ENCODE data around the gene ALK. TPM values are rescaled to one million over a fixed set of nuclear protein-coding genes. Genes with fewer than 3 reads are reported as not detected.

The ALK gene
- total RNA-seq, 1 experiment from 2014 or later = not detected

GRCh38 chr2:29596584-29596983, 324.8 kb downstream of the ALK start:
- H2BK15ac ChIP-seq (ENCODE audit: low read depth, low read length) = no peak overlapping the region
- no peaks in the 10 kb centered on the region for H3K79me2 ChIP-seq (ENCODE audit: insufficient read depth, low read length)
- WGBS (ENCODE audit: extremely low coverage, insufficient read length, low lambda C conversion rate) = no CpG with 5 or more reads among the region's 2 CpGs
- H3K23me2 ChIP-seq (ENCODE audit: insufficient read length, low read depth, low read length, poor library complexity, severe bottlenecking) = no peaks in the 10 kb centered on the region
- Mint-ChIP-seq H3K27me3 (ENCODE audit: low read depth) (no peaks in the 10 kb centered on the region; the same call in 1 of the 2 replicates), H3K9me3 (peaks cover 2 to 3% of the 10 kb centered on the region in 2 experiments; a peak in 2 of 5 replicates), H3K27ac (no peak overlapping the region), H3K4me3 (no peak overlapping the region), H3K4me1 (peaks cover 8% of the 10 kb centered on the region in 2 experiments), H3K36me3 (ENCODE audit: insufficient read depth in 1 of 3, low read depth in 3 of 3) (no peaks in the 10 kb centered on the region; a peak in 1 of 7 replicates)
- H2BK120ac ChIP-seq (ENCODE audit: low read depth, low read length, poor library complexity, severe bottlenecking) = no peak overlapping the region
- no peak overlapping the region for H2AK5ac ChIP-seq (ENCODE audit: insufficient read length, low read length)
- H3K4ac ChIP-seq (ENCODE audit: low read depth, low read length) = no peak overlapping the region
- H3K18ac ChIP-seq (ENCODE audit: insufficient read length, low read depth, low read length) = no peak overlapping the region
- H3K4me2 ChIP-seq (ENCODE audit: insufficient read depth, insufficient read length, low read length) = no peak overlapping the region
- no peak overlapping the region for H3K23ac ChIP-seq (ENCODE audit: insufficient read length, low read depth, low read length)
- H2BK20ac ChIP-seq (ENCODE audit: low read depth, low read length, poor library complexity, severe bottlenecking) = no peak overlapping the region
- H3K79me1 ChIP-seq (ENCODE audit: insufficient read depth, low read depth, low read length, poor library complexity, severe bottlenecking) = no peaks in the 10 kb centered on the region
- no peak overlapping the region for H2BK5ac ChIP-seq (ENCODE audit: insufficient read length, low read length)
- H2BK12ac ChIP-seq (ENCODE audit: insufficient read length, low read depth, low read length) = no peak overlapping the region
- no peak overlapping the region for H3K14ac ChIP-seq (ENCODE audit: insufficient read depth, low read length)
- no peaks in the 10 kb centered on the region for H4K20me1 ChIP-seq (ENCODE audit: control insufficient read depth, insufficient read depth, insufficient read length)
- DNase-seq = no peak
- H4K5ac ChIP-seq (ENCODE audit: insufficient read length, low read depth, low read length) = no peak overlapping the region
- no peak for TF ChIP-seq CTCF (conservative IDR thresholded peaks at IDR 0.05)
- no peak overlapping the region for H3K27ac ChIP-seq (ENCODE audit: insufficient read length, low read depth, low read length)
- no peak overlapping the region for H3K56ac ChIP-seq (ENCODE audit: insufficient read length, low read depth, low read length)
- no peak overlapping the region for H3T11ph ChIP-seq (ENCODE audit: low read length)
- H3K9ac ChIP-seq (ENCODE audit: extremely low read depth, insufficient read length, low read length) = no peak overlapping the region
- H3K27me3 ChIP-seq (ENCODE audit: insufficient read depth, low read length) = no peaks in the 10 kb centered on the region
- H4K91ac ChIP-seq (ENCODE audit: insufficient read length, low read depth, low read length) = no peak overlapping the region
- no peaks in the 10 kb centered on the region; the same call in 1 of the 2 replicates for H3K4me1 ChIP-seq (ENCODE audit: insufficient read depth, low read length)
- H3K9me3 ChIP-seq (ENCODE audit: control insufficient read depth, low read depth, low read length) = no peaks in the 10 kb centered on the region
- H2AFZ ChIP-seq (ENCODE audit: low read length) = no peak overlapping the region
- H4K8ac ChIP-seq (replicated peaks; ENCODE audit: insufficient read length, low read depth, low read length) = no peak overlapping the region
